ENCODE results near the gene KAT6B.

The KAT6B gene

DNA sequence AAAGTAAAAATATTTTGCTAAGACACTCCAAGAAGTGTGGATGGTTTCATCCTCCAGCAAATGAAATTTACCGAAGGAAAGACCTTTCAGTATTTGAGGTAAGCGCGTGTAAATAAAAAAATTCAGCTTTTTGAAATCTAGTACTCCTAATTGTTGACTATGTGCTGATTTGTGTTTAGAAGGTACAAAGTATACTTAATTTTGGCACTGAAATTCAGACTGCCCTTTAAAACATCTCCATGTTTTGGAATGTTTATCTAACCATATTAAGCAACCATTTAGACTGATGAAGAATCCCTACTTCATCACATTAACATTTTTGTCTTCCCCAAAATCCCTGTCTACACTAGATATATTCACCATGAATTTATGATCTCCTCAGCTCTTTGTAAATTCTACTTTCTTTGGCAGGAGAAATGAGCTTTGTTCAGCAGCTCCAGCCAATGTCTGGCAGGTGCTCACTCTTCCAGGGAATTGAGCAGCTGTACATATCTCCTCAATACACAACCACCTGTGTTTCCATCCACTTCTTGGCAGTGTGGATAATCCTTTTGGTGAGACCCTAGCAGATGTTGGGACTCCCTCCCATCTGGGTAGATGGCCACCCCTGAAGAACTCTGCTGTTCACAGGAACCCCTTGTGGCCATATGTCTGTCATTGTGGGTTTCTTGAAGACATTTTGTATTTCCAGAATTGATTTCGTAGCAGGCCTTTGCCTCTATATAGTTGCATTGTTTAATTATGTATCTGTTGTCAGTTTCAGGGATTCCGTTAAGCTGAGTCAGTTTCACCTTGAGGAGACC is 155.6 kb downstream of the KAT6B start:
- DNase-seq (ENCODE audit: low read depth in 2 of 3, low spot score in 2 of 3) = no peak

DNA sequence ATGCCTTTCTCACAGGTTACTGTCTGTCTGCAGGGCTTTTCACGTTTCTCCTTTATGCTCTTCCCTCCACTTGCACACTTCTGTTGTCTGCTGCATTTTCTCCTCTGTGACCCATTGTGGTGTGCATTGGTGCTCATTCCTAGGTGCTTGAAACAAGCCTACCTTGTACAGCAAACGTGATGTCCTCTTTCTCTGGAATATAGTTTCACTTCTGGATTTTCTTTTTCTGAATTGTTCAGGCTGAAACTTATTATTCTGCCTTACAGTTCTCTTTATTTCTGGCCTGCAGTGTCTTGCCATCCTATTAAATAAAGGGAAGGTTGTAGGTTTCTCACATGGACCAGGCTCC is 156.2 kb downstream of the KAT6B start:
- DNase-seq (ENCODE audit: low read depth in 2 of 3, low spot score in 2 of 3) = no peak

GRCh38 chr10:74983383-74983782 is 157.0 kb downstream of the KAT6B start:
- DNase-seq (ENCODE audit: low read depth in 2 of 3, low spot score in 2 of 3) = no peak

DNA sequence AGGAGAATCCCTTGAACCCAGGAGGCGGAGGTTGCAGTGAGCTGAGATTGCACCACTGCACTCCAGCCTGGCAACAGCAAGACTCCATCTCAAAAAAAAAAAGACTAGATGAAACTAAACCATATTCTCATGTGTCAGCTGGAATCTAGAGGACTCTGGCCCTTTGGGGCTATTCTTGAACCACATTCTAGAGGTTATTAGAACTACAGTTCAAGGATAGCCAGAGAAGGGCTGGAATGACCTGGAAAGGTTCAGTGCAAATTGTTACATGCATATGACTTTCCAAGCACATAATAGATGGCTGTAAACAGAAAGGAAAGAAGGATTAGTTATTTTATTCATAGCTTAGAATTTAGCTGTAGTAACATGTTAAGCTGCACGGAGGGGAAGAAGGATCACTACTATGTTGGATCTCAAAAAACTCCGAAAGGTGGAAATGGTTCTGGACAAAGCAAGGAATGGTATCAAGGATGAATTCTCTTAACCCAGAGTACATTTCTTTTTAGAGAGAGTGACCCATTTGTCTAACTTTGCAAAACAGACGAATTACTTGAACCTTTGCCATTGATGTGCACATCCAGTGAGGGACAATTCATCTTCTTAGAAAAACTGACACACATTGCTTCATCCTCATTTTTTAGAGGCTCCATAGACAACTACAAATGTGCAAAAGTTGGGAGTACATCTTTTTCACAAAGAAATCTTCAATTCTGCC is 161.1 kb downstream of the KAT6B start:
- DNase-seq (ENCODE audit: low read depth in 2 of 3, low spot score in 2 of 3) = no peak

- DNase-seq (ENCODE audit: low read depth in 2 of 3, low spot score in 2 of 3) = no peak
Measured at GRCh38 chr10:74988054-74988775, 161.8 kb downstream of the KAT6B start.

- DNase-seq (ENCODE audit: low read depth in 2 of 3, low spot score in 2 of 3) = no peak
Measured at GRCh38 chr10:74988832-74989561, 162.6 kb downstream of the KAT6B start.

DNA sequence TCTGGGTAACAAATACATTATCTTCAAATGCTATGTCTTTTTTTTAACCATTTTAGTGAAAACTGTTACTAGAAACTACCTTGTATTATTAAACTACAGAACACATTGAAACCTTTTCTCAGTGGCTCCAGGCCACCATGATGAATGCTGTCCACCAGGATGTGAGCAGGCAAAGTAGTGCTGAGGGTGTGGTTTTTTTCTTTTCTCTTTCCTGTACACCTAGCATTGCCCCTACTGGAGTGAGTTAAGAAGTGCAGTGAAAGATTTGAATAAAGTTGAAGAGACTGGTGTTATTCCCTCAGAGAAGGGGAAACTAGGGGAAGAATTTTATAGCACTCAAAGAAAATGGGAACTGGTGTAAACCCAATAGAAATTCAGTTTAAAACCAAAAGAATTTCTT is 165.0 kb downstream of the KAT6B start:
- DNase-seq (ENCODE audit: low read depth in 2 of 3, low spot score in 2 of 3) = no peak

- no peak for DNase-seq (ENCODE audit: low read depth in 2 of 3, low spot score in 2 of 3)
Measured at GRCh38 chr10:74992068-74992467, 165.7 kb downstream of the KAT6B start.

GRCh38 chr10:74993649-74994048 is 167.2 kb downstream of the KAT6B start:
- no peak for DNase-seq (ENCODE audit: low read depth in 2 of 3, low spot score in 2 of 3)

DNA sequence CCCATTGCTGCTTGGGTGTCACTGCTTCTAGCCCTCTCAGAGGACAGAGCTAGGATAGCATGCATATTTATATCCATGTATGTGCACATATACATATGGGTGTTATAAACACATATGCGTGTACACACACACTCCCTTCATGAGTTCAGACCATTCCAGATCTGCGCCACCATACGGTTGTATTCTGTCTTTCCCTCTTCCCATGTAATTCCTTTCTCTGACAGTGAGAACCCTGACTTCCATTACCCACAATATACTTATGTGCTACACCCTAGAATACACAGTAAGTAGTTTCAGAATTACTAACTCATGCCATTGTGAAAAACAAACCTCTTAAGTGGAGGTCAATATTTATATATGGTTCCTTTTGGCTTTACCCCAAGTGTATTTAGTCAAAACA is 168.5 kb downstream of the KAT6B start:
- no peak for DNase-seq (ENCODE audit: low read depth in 2 of 3, low spot score in 2 of 3)

- DNase-seq (ENCODE audit: low read depth in 2 of 3, low spot score in 2 of 3) = no peak
Measured at GRCh38 chr10:74995806-74996205, 169.4 kb downstream of the KAT6B start.

- DNase-seq (ENCODE audit: low read depth in 2 of 3, low spot score in 2 of 3) = no peak
Measured at GRCh38 chr10:74997163-74997562, 170.8 kb downstream of the KAT6B start.

DNA sequence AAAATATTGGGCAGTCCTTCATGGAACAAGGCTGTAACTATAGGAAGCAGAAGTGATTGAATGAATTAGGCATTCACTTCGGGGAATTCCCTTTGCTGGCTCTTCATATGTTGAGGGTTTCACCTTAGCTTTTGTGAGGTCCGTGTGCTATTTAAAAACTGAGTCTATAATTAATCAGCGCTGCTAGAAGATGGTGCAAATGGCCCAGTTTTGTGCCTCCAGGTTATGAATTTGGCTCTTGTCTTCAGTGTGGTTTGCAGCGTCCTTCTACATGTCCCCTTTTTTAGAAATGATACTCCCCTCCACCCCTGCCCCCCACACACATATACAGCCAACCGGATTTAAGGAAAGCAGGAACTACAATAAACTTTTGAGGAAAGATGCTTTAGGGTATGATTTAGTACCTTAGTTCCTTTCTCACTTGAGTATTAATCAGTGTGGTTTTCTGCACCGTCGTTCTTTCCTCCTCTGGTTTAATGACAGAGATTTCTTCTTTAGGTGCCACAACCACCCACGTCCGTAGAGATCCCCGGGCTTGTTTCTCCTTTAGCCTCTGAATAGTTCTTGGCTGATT is 174.4 kb downstream of the KAT6B start:
- DNase-seq (ENCODE audit: low read depth in 2 of 3, low spot score in 2 of 3) = no peak

GRCh38 chr10:75001715-75002350 is 175.4 kb downstream of the KAT6B start:
- no peak for DNase-seq (ENCODE audit: low read depth in 2 of 3, low spot score in 2 of 3)

DNA sequence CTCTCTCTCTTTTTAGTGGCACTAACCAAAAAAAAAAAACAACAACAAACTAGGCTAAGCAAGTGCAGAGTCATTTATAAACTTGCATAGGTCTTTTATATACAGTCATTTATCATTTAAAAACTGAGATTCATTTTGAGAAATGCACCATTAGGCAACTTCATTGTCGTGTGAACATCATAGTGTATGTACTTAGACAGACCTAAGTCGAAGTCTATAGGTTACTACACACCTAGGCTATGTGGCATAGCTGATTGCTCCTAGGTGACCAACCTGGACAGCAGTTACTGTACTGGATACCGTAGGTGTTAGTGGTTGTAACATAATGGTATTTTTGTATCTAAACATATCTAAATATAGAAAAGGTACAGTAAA is 175.9 kb downstream of the KAT6B start:
- DNase-seq (ENCODE audit: low read depth in 2 of 3, low spot score in 2 of 3) = no peak

DNA sequence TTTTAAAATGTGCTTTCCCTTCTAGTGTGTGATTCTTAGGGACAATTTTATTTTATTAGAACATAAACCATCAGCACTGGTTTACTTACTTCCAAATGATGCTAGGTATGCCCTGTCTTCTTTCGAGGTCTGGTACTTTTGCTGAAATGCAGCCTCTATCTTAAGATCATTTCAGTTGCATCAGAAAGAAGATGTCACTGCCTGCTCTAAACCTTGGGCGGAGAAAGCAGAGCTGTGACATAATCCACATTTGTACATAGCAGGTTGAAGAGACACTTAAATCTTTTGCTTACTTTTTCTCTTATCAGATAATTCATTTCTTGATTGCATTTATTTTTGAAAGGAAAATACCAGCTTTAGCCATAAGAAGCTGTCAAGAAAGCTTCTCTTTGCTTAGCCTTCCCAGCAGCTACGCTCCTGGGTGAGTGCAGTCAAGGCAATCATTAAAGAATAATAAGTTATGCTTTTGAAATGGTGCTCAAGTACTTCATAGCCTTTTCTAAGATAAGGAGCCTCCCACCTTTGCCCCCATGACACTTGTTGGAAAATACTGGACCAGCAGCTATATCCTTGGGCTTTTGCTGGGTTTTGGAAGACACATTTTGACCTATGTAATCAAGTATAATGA is 176.7 kb downstream of the KAT6B start:
- DNase-seq (ENCODE audit: low read depth in 2 of 3, low spot score in 2 of 3) = no peak

DNA sequence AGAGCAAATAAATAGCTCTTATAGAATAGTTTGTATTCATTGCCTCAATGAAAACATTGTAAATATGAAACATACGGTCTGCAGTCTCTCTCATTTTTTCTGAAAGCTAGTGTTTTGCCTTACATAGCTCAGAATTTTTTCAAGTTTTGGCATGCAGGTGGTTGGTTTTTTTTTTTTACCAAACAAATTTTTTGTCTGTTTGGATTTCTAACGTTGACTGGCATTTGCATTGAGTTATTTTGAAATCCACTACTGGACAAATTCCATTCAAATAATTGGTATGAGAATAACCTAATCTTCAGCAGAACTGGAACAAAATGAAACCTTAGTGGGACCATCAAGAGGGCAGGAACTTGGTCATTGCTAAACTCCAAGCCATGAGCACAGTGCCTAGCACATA is 177.5 kb downstream of the KAT6B start:
- no peak for DNase-seq (ENCODE audit: low read depth in 2 of 3, low spot score in 2 of 3)

GRCh38 chr10:75007646-75008045 is 181.2 kb downstream of the KAT6B start:
- DNase-seq (ENCODE audit: low read depth in 2 of 3, low spot score in 2 of 3) = no peak

- DNase-seq (ENCODE audit: low read depth in 2 of 3, low spot score in 2 of 3) = no peak
Measured at GRCh38 chr10:75008952-75009351, 182.6 kb downstream of the KAT6B start.

DNA sequence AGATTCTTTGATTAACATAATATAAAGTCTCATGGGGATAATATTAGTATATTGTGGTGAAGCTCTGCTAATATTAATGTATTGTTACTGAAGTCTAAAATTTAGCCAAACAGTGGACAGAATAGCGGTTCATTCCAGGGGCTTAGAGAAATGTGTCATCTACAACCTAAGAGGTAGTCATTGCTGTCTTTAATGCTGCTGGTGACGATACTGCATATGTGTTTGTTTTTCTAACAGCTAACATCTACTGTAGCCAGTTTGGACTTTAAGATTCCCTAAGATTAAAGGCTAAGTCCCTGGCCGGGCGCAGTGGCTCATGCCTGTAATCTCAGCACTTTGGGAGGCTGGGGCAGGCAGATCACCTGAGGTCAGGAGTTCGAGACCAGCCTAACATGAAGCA is 183.0 kb downstream of the KAT6B start:
- no peak for DNase-seq (ENCODE audit: low read depth in 2 of 3, low spot score in 2 of 3)

All from activated CD8-positive, alpha-beta memory T cell treated with anti-CD3 and anti-CD28 coated beads for 48 hours (primary cell).